Tibial nerve (tissue), 4 donors: ENCODE measurements around the gene ST7L.

Experiments
- EP300 ChIP-seq, 2 donors: sonication (generic); formaldehyde crosslinking; IDR thresholded peaks; one replicate each; pipeline ENCODE4 v1.6.1; 2017; ENCODE audit warnings: antibody characterized with exemption in 2 of 2, mild to moderate bottlenecking in 1 of 2
- POLR2A ChIP-seq, 2 donors: fragments of 450-650 bp; IDR thresholded peaks; one replicate each; pipeline ENCODE4 v1.6.1; 2017; ENCODE audit warnings: antibody characterized with exemption in 2 of 2, mild to moderate bottlenecking in 2 of 2, moderate library complexity in 2 of 2
- TF ChIP-seq, protein P1 (sequence below), 5 experiments: fragments of 200-600 bp in 3 of 5; fragments of 450-650 bp in 2 of 5; sonication (generic) in 3 of 5; IDR thresholded peaks; one replicate each; pipeline ENCODE4 v1.5.1; 2016 to 2019; ENCODE audit warnings: antibody characterized with exemption in 5 of 5, mild to moderate bottlenecking in 3 of 5, moderate library complexity in 2 of 5

DNA sequence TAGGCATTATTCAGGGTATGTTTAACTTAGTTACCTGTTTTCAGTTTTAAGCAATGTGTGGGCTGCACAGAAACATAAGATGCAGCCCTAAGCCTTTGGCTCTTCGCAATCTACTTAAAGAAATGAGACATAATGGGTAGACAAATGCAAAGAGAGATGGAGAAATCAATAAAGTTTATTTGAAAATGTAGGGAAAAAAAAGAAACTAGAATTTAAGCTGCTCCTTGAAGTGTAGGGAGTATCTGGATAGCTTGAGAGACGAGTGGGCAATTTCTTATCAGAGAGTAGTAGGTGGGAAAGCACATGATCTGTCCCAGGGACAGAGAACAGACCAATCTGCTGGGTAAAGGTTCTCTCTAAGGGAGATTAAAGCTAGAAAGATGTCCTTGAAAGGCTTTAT, 101.3 kb downstream of the ST7L start:
- TF ChIP-seq, protein P1, sequence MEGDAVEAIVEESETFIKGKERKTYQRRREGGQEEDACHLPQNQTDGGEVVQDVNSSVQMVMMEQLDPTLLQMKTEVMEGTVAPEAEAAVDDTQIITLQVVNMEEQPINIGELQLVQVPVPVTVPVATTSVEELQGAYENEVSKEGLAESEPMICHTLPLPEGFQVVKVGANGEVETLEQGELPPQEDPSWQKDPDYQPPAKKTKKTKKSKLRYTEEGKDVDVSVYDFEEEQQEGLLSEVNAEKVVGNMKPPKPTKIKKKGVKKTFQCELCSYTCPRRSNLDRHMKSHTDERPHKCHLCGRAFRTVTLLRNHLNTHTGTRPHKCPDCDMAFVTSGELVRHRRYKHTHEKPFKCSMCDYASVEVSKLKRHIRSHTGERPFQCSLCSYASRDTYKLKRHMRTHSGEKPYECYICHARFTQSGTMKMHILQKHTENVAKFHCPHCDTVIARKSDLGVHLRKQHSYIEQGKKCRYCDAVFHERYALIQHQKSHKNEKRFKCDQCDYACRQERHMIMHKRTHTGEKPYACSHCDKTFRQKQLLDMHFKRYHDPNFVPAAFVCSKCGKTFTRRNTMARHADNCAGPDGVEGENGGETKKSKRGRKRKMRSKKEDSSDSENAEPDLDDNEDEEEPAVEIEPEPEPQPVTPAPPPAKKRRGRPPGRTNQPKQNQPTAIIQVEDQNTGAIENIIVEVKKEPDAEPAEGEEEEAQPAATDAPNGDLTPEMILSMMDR (IDR thresholded peaks at IDR 0.05), result no peak
- no peak for TF ChIP-seq POLR2A (IDR thresholded peaks at IDR 0.05)
- TF ChIP-seq EP300 (IDR thresholded peaks at IDR 0.05), result no peak
